GM23338 (cell line): Measurements from ENCODE around the gene KCNK3. TPM values are rescaled to one million over a fixed set of nuclear protein-coding genes. Genes with fewer than 3 reads are reported as not detected.

ENCODE experiments used
- ATAC-seq: fragments of 200-7000 bp; cut with Tn5 transposase; 3 replicates; pipeline ENCODE4 v1.9.1; 2020
- DNase-seq: peaks from one replicate; pipeline ENCODE4 v3.0.0-alpha.2; 2015; ENCODE audit warnings: low spot score
- H2AFZ ChIP-seq: fragments of 200-600 bp; sonication (generic); 2 replicates; pipeline ENCODE4 v1.8.0; 2016; ENCODE audit warnings: antibody characterized with exemption, mild to moderate bottlenecking, moderate library complexity
- H3F3A ChIP-seq: fragments of 200-600 bp; sonication (generic); replicated peaks from 2 replicates; pipeline ENCODE4 v1.8.0; 2017; ENCODE audit warnings: antibody characterized with exemption, mixed run types, low read depth
- H3K27ac ChIP-seq: fragments of 200-600 bp; sonication (generic); 2 replicates; pipeline ENCODE4 v1.6.1; 2016; ENCODE audit warnings: low read depth
- H3K27me3 ChIP-seq: fragments of 200-600 bp; sonication (generic); 2 replicates; pipeline ENCODE4 v1.8.0; 2016; ENCODE audit warnings: mild to moderate bottlenecking, mixed run types, moderate library complexity; ENCODE audit not compliant: insufficient read depth
- H3K36me3 ChIP-seq: fragments of 200-600 bp; sonication (generic); 2 replicates; pipeline ENCODE4 v1.8.0; 2016; ENCODE audit warnings: mild to moderate bottlenecking; ENCODE audit not compliant: insufficient read depth
- H3K4me1 ChIP-seq: fragments of 200-600 bp; sonication (generic); 2 replicates; pipeline ENCODE4 v1.8.0; 2016; ENCODE audit warnings: mild to moderate bottlenecking, moderate library complexity; ENCODE audit not compliant: insufficient read depth
- H3K4me2 ChIP-seq: fragments of 200-600 bp; sonication (generic); 2 replicates; pipeline ENCODE4 v1.7.1; 2017; ENCODE audit warnings: mixed run types
- H3K4me3 ChIP-seq: fragments of 200-600 bp; sonication (generic); 2 replicates; pipeline ENCODE4 v1.6.1; 2016; ENCODE audit warnings: mixed run types
- H3K79me2 ChIP-seq: fragments of 200-600 bp; sonication (generic); replicated peaks from 2 replicates; pipeline ENCODE4 v1.8.0; 2017; ENCODE audit warnings: mild to moderate bottlenecking; ENCODE audit not compliant: insufficient read depth
- H3K9me2 ChIP-seq: fragments of 200-600 bp; sonication (generic); 2 replicates; pipeline ENCODE4 v1.8.0; 2017; ENCODE audit not compliant: insufficient read depth
- H4K20me1 ChIP-seq: fragments of 200-600 bp; sonication (generic); replicated peaks from 2 replicates; pipeline ENCODE4 v1.8.0; 2017; ENCODE audit warnings: mild to moderate bottlenecking; ENCODE audit not compliant: insufficient read depth
- H3K27ac Mint-ChIP-seq: 2 replicates; pipeline ENCODE4 v1.8.0; 2020; ENCODE audit warnings: inconsistent platforms, mild to moderate bottlenecking, moderate library complexity, mixed read lengths
- H3K27me3 Mint-ChIP-seq: 3 replicates; pipeline ENCODE4 v1.8.0; 2022; ENCODE audit warnings: low read depth, mild to moderate bottlenecking, moderate library complexity, mixed read lengths, inconsistent platforms; ENCODE audit not compliant: insufficient read depth, poor library complexity
- H3K36me3 Mint-ChIP-seq: 3 replicates; pipeline ENCODE4 v1.8.0; 2021; ENCODE audit warnings: low read depth, mild to moderate bottlenecking, inconsistent platforms, moderate library complexity, mixed read lengths
- H3K4me1 Mint-ChIP-seq: 3 replicates; pipeline ENCODE4 v1.8.0; 2020; ENCODE audit warnings: mild to moderate bottlenecking, inconsistent platforms, mixed read lengths
- H3K4me3 Mint-ChIP-seq: 3 replicates; pipeline ENCODE4 v1.8.0; 2021; ENCODE audit warnings: moderate library complexity, mild to moderate bottlenecking, inconsistent platforms, mixed read lengths
- H3K9me3 Mint-ChIP-seq: 3 replicates; pipeline ENCODE4 v1.8.0; 2020; ENCODE audit warnings: moderate library complexity, mild to moderate bottlenecking, inconsistent platforms, mixed read lengths
- CREB1 ChIP-seq: fragments of 250-450 bp; sonication (Bioruptor Pico); IDR thresholded peaks from 2 replicates; pipeline ENCODE4 v1.5.0; 2020; ENCODE audit warnings: low read depth, mild to moderate bottlenecking, moderate library complexity
- EZH2 ChIP-seq: fragments of 200-600 bp; sonication (generic); IDR thresholded peaks from one replicate; pipeline ENCODE4 v1.8.0; 2017; ENCODE audit warnings: antibody characterized with exemption, mild to moderate bottlenecking, low read depth; ENCODE audit not compliant: unreplicated experiment
- EZH2phosphoT487 ChIP-seq: fragments of 200-600 bp; sonication (generic); IDR thresholded peaks from one replicate; pipeline ENCODE4 v1.8.1; 2018; ENCODE audit warnings: antibody characterized with exemption; ENCODE audit not compliant: unreplicated experiment
- JUNB ChIP-seq: IDR thresholded peaks from one replicate; pipeline ENCODE4 v1.6.1; 2016; ENCODE audit warnings: antibody characterized with exemption; ENCODE audit not compliant: unreplicated experiment
- NANOG ChIP-seq: IDR thresholded peaks from 2 replicates; pipeline ENCODE4 v1.6.1; 2016; ENCODE audit warnings: antibody characterized with exemption, borderline replicate concordance
- POLR2AphosphoS5 ChIP-seq: IDR thresholded peaks from 2 replicates; pipeline ENCODE4 v1.6.1; 2016; ENCODE audit warnings: antibody characterized with exemption, low read depth
- STAT1 ChIP-seq: IDR thresholded peaks from one replicate; pipeline ENCODE4 v1.6.1; 2016; ENCODE audit warnings: antibody characterized with exemption; ENCODE audit not compliant: unreplicated experiment
- ZNF114 ChIP-seq: fragments of 250-450 bp; sonication (Bioruptor Pico); IDR thresholded peaks from 2 replicates; pipeline ENCODE4 v1.5.0; 2020; ENCODE audit warnings: mild to moderate bottlenecking, moderate library complexity
- ZNF331 ChIP-seq: fragments of 250-450 bp; sonication (Bioruptor Pico); IDR thresholded peaks from 2 replicates; pipeline ENCODE4 v1.5.0; 2020; ENCODE audit warnings: low read depth, mild to moderate bottlenecking, moderate library complexity
- polyA plus RNA-seq: library from polyadenylated mRNA; unstranded; fragments of >200 nt; fragmentation: Nextera tagmentation; extraction: Ambion mirVana; gene quantifications from 2 replicates; pipeline ENCODE4 v1.2.1, GENCODE V29; 2016
- total RNA-seq: library from RNA; depleted of rRNA; stranded (reverse); fragments of >200 nt; shearing (Covaris generic); gene quantifications from 2 replicates; pipeline ENCODE4 v1.2.3, GENCODE V29; 2014
- TF ChIP-seq, protein P1 (sequence below): IDR thresholded peaks from 2 replicates; pipeline ENCODE4 v1.6.1; 2016; ENCODE audit warnings: antibody characterized with exemption
- TF ChIP-seq, protein P2 (sequence below): IDR thresholded peaks from one replicate; pipeline ENCODE4 v1.6.1; 2018; ENCODE audit warnings: antibody characterized with exemption; ENCODE audit not compliant: unreplicated experiment
- TF ChIP-seq, protein P3 (sequence below), 2 experiments: fragments of 200-600 bp in 1 of 2; sonication (generic) in 1 of 2; conservative IDR thresholded peaks; 2 replicates each; pipeline versions ENCODE4 v1.5.1 to v1.6.1; 2016 to 2017; ENCODE audit warnings: antibody characterized with exemption in 2 of 2, low read depth in 2 of 2, mild to moderate bottlenecking in 2 of 2, moderate library complexity in 1 of 2
- TF ChIP-seq, protein P4 (sequence below): fragments of 250-450 bp; sonication (Bioruptor Pico); IDR thresholded peaks from 2 replicates; pipeline ENCODE4 v1.5.0; 2020; ENCODE audit warnings: mild to moderate bottlenecking, moderate library complexity

Gene KCNK3
- total and polyA plus RNA-seq, 2 experiments from 2014 or later = not detected

DNA sequence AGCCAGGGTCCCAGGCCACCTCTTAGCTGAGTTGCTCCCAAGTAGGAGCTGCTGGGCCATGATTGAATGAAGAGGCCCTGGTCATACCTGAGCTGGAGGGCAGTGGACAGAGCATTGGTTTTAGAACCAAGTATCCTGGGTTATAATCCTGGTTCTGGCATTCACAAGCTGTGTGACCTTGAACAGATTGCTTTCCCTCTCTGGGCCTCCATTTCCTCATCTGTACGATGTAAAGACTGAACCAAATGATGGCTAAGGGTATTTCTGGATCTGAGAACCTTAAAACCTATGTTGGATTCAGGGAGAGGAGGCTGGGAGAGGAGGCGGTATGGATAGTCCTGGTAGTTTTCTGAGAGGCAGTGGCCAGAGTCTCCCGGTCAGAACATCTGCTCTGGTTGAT is 31.0 kb downstream of the KCNK3 start:
- H3K27me3 Mint-ChIP-seq = peaks cover 11% of the 10 kb centered on the region
- H3K27me3 ChIP-seq = no peaks in the 10 kb centered on the region
- no peak overlapping the region for H3K4me3 ChIP-seq
- H2AFZ ChIP-seq = no peak overlapping the region
- H3K4me3 Mint-ChIP-seq = no peak overlapping the region
- H3K4me2 ChIP-seq = no peak overlapping the region
- H3K9me2 ChIP-seq = no peaks in the 10 kb centered on the region
- TF ChIP-seq STAT1 (no peak), NANOG (no peak), ZNF114 (CRISPR knock-in tag) (no peak), EZH2 (no peak), CREB1 (CRISPR knock-in tag) (no peak), EZH2phosphoT487 (no peak), POLR2AphosphoS5 (no peak), JUNB (no peak), ZNF331 (CRISPR knock-in tag) (no peak)
- TF ChIP-seq, protein P1, sequence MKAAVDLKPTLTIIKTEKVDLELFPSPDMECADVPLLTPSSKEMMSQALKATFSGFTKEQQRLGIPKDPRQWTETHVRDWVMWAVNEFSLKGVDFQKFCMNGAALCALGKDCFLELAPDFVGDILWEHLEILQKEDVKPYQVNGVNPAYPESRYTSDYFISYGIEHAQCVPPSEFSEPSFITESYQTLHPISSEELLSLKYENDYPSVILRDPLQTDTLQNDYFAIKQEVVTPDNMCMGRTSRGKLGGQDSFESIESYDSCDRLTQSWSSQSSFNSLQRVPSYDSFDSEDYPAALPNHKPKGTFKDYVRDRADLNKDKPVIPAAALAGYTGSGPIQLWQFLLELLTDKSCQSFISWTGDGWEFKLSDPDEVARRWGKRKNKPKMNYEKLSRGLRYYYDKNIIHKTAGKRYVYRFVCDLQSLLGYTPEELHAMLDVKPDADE = no peak
- TF ChIP-seq, protein P2, sequence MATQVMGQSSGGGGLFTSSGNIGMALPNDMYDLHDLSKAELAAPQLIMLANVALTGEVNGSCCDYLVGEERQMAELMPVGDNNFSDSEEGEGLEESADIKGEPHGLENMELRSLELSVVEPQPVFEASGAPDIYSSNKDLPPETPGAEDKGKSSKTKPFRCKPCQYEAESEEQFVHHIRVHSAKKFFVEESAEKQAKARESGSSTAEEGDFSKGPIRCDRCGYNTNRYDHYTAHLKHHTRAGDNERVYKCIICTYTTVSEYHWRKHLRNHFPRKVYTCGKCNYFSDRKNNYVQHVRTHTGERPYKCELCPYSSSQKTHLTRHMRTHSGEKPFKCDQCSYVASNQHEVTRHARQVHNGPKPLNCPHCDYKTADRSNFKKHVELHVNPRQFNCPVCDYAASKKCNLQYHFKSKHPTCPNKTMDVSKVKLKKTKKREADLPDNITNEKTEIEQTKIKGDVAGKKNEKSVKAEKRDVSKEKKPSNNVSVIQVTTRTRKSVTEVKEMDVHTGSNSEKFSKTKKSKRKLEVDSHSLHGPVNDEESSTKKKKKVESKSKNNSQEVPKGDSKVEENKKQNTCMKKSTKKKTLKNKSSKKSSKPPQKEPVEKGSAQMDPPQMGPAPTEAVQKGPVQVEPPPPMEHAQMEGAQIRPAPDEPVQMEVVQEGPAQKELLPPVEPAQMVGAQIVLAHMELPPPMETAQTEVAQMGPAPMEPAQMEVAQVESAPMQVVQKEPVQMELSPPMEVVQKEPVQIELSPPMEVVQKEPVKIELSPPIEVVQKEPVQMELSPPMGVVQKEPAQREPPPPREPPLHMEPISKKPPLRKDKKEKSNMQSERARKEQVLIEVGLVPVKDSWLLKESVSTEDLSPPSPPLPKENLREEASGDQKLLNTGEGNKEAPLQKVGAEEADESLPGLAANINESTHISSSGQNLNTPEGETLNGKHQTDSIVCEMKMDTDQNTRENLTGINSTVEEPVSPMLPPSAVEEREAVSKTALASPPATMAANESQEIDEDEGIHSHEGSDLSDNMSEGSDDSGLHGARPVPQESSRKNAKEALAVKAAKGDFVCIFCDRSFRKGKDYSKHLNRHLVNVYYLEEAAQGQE = no peak
- TF ChIP-seq, protein P3, sequence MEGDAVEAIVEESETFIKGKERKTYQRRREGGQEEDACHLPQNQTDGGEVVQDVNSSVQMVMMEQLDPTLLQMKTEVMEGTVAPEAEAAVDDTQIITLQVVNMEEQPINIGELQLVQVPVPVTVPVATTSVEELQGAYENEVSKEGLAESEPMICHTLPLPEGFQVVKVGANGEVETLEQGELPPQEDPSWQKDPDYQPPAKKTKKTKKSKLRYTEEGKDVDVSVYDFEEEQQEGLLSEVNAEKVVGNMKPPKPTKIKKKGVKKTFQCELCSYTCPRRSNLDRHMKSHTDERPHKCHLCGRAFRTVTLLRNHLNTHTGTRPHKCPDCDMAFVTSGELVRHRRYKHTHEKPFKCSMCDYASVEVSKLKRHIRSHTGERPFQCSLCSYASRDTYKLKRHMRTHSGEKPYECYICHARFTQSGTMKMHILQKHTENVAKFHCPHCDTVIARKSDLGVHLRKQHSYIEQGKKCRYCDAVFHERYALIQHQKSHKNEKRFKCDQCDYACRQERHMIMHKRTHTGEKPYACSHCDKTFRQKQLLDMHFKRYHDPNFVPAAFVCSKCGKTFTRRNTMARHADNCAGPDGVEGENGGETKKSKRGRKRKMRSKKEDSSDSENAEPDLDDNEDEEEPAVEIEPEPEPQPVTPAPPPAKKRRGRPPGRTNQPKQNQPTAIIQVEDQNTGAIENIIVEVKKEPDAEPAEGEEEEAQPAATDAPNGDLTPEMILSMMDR (conservative IDR thresholded peaks at IDR 0.05; ENCODE audit: low read depth in 2 of 2) = no peak
- TF ChIP-seq, protein P4, sequence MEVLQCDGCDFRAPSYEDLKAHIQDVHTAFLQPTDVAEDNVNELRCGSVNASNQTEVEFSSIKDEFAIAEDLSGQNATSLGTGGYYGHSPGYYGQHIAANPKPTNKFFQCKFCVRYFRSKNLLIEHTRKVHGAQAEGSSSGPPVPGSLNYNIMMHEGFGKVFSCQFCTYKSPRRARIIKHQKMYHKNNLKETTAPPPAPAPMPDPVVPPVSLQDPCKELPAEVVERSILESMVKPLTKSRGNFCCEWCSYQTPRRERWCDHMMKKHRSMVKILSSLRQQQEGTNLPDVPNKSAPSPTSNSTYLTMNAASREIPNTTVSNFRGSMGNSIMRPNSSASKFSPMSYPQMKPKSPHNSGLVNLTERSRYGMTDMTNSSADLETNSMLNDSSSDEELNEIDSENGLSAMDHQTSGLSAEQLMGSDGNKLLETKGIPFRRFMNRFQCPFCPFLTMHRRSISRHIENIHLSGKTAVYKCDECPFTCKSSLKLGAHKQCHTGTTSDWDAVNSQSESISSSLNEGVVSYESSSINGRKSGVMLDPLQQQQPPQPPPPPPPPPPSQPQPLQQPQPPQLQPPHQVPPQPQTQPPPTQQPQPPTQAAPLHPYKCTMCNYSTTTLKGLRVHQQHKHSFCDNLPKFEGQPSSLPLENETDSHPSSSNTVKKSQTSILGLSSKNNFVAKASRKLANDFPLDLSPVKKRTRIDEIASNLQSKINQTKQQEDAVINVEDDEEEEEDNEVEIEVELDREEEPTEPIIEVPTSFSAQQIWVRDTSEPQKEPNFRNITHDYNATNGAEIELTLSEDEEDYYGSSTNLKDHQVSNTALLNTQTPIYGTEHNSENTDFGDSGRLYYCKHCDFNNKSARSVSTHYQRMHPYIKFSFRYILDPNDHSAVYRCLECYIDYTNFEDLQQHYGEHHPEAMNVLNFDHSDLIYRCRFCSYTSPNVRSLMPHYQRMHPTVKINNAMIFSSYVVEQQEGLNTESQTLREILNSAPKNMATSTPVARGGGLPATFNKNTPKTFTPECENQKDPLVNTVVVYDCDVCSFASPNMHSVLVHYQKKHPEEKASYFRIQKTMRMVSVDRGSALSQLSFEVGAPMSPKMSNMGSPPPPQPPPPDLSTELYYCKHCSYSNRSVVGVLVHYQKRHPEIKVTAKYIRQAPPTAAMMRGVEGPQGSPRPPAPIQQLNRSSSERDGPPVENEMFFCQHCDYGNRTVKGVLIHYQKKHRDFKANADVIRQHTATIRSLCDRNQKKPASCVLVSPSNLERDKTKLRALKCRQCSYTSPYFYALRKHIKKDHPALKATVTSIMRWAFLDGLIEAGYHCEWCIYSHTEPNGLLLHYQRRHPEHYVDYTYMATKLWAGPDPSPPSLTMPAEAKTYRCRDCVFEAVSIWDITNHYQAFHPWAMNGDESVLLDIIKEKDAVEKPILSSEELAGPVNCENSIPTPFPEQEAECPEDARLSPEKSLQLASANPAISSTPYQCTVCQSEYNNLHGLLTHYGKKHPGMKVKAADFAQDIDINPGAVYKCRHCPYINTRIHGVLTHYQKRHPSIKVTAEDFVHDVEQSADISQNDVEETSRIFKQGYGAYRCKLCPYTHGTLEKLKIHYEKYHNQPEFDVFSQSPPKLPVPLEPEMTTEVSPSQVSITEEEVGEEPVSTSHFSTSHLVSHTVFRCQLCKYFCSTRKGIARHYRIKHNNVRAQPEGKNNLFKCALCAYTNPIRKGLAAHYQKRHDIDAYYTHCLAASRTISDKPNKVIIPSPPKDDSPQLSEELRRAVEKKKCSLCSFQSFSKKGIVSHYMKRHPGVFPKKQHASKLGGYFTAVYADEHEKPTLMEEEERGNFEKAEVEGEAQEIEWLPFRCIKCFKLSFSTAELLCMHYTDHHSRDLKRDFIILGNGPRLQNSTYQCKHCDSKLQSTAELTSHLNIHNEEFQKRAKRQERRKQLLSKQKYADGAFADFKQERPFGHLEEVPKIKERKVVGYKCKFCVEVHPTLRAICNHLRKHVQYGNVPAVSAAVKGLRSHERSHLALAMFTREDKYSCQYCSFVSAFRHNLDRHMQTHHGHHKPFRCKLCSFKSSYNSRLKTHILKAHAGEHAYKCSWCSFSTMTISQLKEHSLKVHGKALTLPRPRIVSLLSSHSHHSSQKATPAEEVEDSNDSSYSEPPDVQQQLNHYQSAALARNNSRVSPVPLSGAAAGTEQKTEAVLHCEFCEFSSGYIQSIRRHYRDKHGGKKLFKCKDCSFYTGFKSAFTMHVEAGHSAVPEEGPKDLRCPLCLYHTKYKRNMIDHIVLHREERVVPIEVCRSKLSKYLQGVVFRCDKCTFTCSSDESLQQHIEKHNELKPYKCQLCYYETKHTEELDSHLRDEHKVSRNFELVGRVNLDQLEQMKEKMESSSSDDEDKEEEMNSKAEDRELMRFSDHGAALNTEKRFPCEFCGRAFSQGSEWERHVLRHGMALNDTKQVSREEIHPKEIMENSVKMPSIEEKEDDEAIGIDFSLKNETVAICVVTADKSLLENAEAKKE (CRISPR knock-in tag) = no peak
- ATAC-seq (no peak), DNase-seq (no peak)
- no peaks in the 10 kb centered on the region for H3K36me3 ChIP-seq
- no peaks in the 10 kb centered on the region for H3K36me3 Mint-ChIP-seq
- peaks cover 5% of the 10 kb centered on the region for H3K4me1 ChIP-seq
- H3K27ac Mint-ChIP-seq = no peak overlapping the region
- H4K20me1 ChIP-seq = no peaks in the 10 kb centered on the region
- no peak overlapping the region for H3K27ac ChIP-seq
- H3K79me2 ChIP-seq = no peaks in the 10 kb centered on the region
- H3K4me1 Mint-ChIP-seq = peaks cover 13% of the 10 kb centered on the region
- no peaks in the 10 kb centered on the region for H3K9me3 Mint-ChIP-seq
- no peaks in the 10 kb centered on the region for H3F3A ChIP-seq
